HT-29 (cell line): ENCODE measurements around the gene RSPRY1. TPM values are rescaled to one million over a fixed set of nuclear protein-coding genes. Genes with fewer than 3 reads are reported as not detected.
A peak's percentile ranks its signal among the peaks of the same experiment; 100 is the strongest.
"Not testable (repeated sequence)": the region's sequence is repeated elsewhere in the genome, so short reads cannot be mapped to it uniquely, and the experiment has no call there.

Experiments
- DNase-seq: peaks from one replicate; pipeline ENCODE4 v3.0.0-alpha.2; 2015; ENCODE audit warnings: low spot score
- total RNA-seq: library from RNA; depleted of rRNA; stranded (reverse); fragments of >200 nt; shearing (Covaris generic); gene quantifications from 2 replicates; pipeline ENCODE4 v1.2.3, GENCODE V29; 2014

The RSPRY1 gene
- total RNA-seq, 1 experiment from 2014 or later, result 20.7 TPM

DNA sequence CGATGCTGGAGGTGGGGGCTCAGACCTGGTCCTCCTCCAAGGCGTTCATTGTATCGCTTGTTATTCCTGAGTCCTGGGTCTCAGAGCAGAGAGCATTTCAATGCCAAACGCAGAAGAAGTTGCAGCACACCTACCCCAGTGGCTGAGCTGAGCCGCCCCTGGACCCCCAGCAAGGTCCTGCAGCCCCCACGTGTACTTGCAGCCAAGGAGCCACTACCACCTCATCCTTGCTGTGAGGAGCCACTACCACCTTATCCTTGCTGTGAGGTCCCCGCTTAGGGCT, 84.9 kb downstream of the RSPRY1 start:
- no peak for DNase-seq

DNA sequence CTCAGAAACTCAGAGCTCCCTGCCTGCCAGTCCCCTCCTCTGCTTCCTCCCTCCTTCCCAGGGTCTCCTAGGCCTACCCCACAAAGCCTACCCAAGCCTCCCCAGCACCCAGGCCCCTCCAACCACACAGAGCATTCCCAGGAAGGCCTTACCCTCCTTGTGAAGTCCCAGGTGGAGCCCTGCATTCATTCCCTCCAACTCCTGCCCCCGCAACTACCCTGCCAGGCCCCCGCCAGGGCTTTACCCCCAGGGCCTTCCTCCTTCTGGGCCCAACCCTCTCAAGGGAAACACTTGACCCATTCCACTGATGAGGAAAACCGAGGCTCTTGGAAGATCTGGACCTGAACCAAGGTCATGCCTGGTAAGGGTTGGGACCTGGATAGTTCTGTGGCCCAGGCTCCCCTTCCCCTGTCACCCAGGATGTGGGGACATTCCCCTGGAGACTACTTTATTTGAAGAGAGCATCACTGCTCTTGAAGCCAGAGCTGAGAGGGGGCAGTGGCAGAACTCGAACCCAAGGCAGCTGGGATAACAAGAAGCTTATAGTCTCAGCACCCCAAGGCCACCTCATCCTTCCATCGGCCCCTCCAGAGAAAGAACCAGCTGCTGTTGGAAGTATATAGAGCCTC, 85.9 kb downstream of the RSPRY1 start:
- DNase-seq, result no peak

DNA sequence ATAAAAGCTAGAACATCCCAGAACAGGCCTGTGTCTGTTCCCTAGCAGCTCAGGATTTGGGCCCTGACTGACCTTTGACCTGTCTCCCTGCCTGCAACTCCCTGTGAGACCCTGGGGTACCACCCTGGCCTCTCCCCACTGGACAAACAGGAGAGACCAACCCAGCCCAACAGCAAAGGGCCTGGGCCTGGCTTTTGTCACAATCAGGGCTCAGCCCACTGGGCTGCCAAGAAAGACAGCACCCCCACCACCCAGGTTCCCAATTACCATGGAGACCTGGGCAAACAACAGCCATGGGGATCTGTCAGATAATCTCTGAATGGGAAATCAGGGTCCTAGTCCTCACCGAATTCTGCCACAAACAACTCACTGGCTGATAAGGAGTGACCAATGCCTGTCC, 87.2 kb downstream of the RSPRY1 start:
- DNase-seq, result no peak

DNA sequence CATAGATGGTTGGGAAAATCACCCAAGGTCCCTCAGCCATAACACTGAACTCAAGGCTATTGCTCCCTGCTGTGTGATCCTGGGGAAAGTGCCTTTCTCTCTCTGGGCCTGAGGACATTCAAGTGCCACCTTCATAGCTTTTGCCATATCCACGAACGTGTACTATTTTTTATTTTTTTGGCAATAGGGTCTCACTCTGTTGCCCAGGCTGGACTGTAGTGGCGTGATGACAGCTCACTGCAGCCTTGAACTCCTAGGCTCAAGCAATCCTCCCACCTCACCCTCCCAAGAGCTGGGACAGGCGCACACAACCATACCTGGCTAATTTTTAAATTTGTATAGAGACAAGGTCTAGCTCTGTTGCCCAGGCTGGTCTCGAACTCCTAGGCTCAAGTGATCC, 87.7 kb downstream of the RSPRY1 start:
- no peak for DNase-seq

DNA sequence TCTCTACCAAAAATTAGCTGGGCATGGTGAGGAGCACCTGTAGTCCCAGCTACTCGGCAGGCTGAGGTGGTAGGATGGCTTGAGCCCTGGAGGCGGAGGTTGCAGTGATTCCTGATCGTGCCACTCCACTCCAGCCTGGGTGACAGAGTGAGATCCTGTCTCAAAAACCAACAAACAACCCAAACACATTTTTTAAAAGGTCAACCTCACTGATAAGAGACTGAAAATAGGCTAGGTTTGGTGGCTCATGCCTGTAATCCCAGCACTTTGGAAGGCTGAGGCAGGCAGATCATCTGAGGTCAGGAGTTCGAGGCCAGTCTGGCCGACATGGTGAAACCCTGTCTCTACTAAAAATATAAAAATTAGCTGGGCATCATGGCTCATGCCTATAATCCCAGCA, 89.8 kb downstream of the RSPRY1 start:
- not testable (repeated sequence) for DNase-seq

DNA sequence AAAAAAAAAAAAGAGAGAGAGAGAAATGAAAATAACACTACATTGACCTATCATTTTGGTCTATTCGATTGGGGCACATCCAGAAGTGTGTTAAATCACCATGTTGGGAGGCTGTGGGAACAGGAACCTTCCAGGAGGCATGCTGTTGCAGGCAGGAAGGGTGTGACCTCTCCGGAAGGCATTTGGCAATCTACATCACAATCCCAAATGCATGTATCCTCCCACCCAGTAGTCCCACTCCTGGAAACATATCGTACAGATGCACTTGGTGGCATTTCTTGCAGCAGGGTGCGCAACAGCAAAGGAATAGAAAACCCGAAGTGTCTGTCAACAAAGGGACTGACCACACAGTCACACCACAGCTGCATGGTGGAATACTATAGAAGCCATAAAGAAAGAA, 90.5 kb downstream of the RSPRY1 start:
- no peak for DNase-seq

DNA sequence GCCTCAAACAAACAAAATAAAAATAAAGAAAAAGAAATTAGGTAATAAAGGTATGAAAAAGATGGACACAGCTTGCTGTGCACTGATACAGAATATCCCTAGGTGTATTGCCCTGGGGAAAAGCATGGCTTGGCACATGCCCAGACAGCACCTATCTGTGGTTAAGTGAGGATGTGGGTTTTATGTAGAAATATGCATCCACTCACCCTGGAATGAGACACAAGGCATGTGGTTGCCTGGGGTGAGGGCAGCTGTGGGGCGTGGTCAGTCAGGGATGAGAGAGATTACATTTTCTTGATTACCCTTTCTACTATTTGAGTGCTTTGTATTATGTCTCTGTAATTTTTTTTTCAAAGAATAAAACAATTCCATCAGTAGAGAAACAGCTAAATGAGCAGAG, 91.5 kb downstream of the RSPRY1 start:
- no peak for DNase-seq

DNA sequence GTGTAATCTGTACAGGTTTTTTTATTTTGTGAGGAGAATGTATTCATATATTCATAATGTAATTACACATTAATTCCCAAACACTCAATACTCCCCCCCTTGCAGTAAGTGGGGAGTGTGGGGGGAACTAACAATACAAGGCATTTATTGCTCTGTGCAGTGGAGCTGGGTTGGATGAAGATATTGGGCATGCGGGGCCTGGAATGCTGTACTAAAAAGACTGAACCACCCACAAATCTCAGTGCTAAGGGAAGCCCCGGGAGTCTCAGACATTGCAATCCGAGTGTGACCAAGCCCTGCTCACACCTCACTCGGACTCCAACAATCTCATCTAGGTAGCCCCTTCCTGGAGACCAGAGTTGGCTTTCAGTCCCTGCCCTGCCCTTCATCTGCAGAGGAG, 92.4 kb downstream of the RSPRY1 start:
- DNase-seq, result no peak

DNA sequence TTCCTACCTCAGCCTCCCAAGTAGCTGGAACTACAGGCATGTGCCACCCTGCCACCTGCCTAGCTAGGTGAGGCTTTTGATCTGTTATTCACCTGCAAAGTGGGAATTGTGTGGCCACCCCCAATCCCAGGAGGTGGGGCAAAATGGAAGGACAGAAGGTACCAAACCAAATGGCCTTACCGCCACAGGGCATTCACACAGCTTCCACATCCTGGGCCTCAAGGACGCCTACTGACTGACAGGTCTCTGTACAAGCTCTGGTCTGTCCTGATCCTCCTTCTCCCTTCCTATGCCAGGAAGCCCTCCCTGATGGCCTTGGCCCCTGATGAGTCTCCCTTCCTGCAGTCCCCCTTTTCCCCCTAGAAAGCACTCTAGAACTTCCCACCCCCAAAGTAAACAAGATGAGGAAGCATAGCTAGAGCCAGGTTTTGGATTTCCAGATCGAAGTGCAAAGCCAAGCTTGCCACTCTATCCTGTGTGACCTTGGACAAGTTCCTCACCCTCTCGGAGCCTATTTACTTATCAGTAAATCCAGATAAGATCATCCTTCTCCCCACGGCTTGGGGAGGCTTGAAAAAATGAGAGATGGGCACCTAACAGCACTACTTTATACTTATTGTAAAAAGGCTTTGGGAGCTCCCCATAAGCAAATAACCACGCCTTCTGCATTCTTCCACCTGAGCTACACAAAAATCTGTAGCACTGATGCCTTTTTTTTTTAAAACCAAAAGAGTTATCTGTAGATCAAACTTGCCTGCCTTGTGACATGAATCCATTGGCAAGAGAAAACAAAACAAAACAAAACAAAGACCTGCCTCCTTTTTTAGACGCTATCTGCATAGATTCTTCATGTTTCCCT, 93.9 kb downstream of the RSPRY1 start:
- no peak for DNase-seq

DNA sequence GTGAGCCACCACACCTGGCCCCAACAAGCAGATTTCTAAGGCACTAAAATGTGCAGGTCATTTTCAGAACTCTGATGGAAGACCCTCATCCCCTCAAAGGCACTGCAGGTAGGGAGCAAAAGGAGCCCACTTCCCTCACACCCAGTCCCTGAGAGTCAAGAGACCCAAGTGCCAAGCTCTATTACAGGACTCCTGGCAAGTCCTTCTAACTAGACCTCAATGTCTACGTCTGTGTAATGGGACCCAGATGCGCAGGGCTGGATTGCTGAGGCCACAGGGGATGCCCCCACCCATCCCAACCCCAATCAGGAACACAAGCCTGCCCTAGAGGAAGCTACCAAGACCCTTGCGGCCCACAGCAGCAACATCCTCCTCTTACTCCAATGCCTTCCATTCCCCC, 95.7 kb downstream of the RSPRY1 start:
- no peak for DNase-seq

DNA sequence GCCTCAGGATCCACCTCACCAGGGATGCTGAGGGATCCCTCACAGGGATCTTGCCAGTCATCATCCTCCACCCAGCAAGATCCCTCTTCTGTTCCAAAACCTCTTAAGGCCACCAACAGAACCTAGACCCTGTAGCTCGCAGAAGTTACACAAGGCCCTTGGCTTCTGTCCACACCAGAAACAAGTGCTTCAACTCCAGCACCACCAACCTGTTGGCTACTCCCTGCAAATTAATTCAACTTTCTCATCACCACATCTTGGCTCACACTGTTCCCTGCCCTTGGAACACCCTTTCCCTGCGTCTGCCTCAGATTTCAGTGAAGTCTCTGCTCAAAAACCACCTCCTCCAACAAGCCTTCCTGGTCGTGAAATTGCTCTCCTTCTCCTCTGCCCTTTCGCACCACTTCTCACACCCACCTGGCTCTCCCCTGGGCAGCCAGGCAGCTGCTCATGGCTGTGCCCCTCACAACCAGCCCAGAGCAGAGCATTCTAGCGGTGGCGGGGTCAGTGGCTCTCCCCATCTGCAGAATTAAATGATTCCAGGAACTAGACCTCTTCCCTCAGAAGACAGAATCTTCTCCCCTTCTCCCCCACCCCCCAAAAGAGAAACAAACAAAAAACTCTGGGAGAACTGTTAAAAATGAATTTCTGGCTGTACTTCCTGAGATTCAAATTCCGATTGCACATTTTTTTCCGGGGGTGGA, 96.5 kb downstream of the RSPRY1 start:
- no peak for DNase-seq

DNA sequence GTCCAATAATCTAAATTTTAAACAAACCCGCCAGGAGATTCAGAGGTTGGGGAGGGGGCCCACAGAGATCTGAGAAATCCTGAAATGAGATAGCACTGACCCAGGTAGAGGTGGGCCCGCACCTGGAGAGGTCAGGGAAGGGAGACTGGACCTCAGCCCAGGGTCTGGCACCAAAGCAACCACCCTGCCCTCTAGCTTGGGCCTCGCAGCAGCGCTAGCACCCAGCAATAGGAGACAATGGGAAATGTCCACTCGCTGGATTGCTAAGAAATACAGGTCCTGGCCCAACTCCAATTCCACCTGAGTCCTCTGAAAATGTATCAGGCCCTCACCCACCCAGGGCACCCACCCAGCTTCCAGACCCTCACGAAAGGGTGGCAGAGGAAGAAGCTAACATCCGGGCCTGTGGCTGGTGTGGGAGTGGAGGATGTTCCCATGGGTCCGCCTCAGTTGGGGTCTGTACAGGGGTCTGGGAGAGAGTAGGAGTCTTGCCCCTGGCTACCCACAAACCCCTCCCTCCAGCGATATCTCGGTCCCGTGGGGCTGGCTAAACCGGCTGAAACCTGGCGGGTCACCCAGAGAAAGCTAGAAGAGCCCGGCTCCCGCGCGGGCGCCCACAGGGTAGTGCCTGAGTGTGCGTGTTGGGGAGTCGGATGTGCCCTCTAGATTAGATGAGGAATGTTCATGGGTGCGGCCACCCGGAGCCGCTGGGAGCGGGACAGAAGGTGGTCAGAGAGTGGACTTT, 97.3 kb downstream of the RSPRY1 start:
- DNase-seq, result no peak

DNA sequence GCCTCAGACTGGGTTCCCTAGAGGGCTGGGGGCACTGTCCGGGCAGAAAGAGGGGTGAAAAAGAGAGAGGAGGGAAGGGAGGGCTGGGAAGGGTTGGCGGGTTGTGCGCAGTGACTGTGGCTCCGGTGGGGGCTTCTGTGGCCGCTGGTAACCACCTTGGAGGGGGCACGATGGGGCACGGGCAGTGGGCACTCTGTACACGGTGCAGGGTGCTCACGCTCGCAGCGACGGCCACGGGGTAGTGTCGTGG, 97.8 kb downstream of the RSPRY1 start:
- DNase-seq, result no peak

DNA sequence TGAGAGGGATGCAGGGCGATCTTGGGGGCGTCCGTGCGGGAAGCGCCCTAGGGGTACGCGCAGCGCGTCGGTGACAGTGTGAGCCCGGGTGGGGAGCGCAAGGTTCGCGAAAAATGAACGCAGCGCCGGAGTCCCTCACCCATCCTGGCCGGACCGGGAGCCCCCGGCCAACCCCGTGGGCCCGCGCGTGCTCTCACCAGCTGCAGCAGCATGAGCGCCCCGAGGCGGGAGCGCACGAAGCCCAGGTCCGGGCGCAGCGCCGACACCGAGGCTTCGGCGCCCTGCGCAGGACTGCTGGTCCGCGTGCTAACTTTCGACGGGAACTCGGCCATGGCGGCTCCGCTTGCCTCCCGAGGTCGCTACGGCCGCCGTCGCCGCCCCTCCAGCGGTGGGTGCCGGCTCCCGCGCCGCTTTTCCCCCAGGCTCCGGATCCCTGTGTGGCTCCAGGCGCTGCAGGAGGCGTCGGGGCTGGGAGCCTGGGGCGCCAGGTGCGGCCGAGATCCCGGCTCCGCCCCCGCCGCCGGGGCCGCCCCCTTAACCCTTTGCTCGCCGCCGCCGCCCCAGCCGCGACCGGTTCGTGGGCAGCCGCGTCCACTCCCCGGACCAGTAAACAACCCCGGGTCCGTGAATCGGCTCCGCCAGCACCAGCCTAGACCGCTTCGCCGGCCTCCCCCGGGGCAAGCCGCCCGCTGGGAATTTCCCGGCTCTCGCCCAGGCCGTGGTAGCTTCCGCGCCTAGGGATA, 98.3 kb downstream of the RSPRY1 start, which contains the start of gene PLLP:
Gene PLLP, minus strand, starts transcription at position 464 of the 743 bp plus-strand sequence. Its CDS starts 132 bp downstream, at position 332.
- peak; percentile 52 for DNase-seq

DNA sequence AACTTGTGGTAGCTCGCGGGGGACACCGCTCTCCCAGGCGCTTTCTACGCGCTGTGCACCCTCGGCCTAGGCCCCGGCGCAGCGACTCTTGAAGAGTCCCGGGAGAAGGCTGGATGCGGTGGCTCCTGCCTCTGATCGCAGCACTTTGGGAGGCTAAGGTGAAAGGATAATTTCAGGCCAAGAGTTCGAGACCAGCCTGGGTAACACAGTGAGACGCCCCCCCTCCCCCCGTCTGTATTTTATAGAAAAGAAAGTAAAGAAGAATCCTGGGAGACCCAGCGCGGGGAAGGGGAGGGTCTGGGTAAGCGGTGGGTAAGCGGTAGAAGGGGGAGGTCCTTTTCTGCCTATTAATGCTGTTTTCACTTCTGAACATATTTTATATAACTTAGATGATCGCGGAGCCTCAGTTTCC, 98.8 kb downstream of the RSPRY1 start:
- no peak for DNase-seq

DNA sequence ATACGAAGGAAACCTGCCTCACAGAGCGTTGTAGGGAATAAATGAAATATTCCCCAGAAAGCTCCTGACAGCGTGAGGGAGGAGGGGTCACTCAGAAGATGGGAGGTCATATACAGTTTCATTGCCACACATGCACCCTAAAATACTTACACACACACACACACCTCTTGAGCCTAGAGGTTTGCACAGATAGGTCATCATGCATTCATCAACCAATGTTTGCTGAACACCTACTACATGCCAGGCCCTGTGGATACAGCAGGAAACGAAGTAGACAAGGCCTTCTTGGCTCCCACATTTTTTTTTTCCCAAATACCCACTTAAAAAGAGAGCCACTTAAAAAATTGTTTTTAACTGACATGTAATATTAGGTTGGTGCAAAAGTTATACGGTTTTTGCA, 99.2 kb downstream of the RSPRY1 start:
- DNase-seq, result no peak

DNA sequence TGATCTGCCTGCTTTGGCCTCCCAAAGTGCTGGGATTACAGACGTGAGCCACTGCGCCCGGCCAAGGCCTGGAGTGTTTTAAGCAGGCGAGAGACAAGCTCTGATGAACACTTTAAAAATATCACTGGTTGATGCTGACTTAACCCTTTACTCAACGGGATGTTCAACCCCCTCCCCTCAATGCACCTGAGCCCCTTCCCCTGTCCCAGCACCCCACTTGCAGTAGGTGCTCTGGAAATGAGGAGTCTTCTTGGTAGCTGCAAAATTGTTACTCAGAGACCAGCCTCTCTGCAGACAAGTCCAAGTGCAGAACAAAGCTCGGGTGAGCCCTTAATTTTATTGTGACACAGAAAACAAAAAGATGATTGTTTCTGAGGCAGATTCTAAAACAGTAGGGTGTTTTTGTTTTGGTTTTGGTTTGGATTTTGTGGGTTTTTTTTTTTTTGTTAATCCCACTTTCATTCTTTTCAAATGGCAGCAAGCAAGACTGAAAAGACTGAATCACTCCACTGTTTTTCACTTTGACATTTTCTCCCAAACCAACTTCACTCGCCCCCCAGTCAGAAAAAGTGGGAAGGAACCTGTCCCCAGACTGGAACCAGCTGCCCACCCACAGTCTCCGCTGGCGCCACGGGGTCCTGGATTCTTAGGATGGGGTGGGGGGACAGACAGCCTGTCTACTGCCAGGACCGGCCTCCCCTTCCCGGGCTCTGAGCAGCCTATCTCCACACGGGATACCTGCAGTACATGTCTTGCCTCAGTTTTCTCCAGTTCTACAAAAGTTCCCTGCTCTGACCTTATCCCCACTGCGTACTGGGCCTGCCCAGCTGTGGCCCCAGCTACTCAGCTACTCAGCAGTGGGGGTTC, 103.5 kb downstream of the RSPRY1 start:
- no peak for DNase-seq
